CD4-positive, alpha-beta T cell treated with Interleukin-15 for 4 hours (primary cell): ENCODE data around the gene ACIN1.
"Not testable (repeated sequence)": the region's sequence is repeated elsewhere in the genome, so short reads cannot be mapped to it uniquely, and the experiment has no call there.

ENCODE experiments used
- DNase-seq: peaks from one replicate; pipeline ENCODE4 v3.0.0-alpha.2; 2020; ENCODE audit warnings: low spot score

The ACIN1 gene

DNA sequence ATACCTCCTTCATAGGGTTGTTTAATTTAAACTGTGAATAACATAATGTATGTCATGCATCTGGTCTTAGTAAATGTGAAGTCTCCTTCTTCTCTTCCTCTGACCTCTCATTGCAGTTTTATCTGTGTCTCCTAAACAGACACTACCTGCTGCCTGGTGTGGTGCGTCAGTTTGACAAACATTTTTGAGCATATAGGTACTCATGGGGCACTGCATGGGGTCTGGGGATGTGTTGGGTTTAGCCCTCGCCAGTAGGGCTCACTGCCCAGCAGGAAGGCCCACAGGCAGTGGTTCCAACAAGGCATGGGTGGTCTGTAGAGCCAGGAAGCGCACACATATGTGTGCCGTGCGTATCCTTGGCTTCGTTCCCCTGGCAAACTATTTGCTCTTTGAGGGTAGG lies 27.1 kb upstream of the ACIN1 start:
- no peak for DNase-seq

DNA sequence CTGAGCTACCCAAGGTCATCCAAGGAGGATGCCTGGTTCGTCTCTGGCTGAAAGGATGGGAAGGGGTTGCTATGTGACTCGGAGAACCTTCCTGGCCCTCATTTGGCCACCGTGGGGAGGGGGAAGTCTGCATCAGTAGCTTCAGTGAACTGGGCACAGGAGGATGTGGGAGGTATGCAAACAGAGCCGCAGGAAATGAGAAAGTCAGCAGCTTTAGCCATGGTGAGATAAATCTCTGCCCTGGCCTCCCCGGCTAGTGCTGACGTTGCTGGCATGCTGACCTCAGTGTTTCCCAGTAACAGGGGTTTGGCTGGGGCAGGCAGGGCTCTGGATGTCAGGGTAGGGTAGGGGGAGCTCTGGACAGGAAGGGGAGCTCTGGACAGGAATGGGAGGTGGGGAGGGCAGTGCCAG lies 26.4 kb upstream of the ACIN1 start:
- DNase-seq = no peak

DNA sequence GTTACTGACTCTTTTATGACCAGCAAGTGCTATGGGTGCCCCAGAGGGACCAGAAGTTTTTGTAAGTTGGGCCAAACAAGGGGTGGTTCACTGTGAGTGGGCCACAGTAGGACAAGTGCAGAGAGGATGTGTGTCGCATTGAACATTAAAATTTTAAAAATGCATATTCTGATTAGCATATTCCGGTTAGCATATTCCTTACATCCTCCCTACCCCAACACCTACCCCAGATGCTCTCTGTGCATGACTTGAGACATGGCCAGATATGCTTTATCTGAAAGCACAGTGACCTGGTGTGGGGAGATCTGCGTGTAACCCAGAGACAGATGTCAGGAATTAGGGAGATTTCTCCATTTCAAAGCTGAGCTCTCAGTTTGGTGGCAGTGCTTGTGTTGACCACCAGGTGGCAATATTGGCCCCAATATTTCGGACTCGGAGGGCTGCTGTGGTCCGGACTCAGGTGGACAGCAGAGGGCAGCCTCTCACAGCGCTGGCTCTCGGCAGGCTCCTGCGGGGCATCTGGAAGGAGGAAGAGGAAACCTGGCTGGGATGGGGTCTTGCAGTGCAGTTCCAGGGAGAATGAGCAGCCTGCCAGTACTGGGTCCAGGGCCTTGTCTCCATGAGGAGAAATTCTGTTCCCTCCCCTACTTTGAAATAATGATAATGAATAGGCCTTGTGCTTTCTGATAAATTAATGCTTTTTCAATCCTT lies 25.8 kb upstream of the ACIN1 start:
- DNase-seq = peak; percentile 82

DNA sequence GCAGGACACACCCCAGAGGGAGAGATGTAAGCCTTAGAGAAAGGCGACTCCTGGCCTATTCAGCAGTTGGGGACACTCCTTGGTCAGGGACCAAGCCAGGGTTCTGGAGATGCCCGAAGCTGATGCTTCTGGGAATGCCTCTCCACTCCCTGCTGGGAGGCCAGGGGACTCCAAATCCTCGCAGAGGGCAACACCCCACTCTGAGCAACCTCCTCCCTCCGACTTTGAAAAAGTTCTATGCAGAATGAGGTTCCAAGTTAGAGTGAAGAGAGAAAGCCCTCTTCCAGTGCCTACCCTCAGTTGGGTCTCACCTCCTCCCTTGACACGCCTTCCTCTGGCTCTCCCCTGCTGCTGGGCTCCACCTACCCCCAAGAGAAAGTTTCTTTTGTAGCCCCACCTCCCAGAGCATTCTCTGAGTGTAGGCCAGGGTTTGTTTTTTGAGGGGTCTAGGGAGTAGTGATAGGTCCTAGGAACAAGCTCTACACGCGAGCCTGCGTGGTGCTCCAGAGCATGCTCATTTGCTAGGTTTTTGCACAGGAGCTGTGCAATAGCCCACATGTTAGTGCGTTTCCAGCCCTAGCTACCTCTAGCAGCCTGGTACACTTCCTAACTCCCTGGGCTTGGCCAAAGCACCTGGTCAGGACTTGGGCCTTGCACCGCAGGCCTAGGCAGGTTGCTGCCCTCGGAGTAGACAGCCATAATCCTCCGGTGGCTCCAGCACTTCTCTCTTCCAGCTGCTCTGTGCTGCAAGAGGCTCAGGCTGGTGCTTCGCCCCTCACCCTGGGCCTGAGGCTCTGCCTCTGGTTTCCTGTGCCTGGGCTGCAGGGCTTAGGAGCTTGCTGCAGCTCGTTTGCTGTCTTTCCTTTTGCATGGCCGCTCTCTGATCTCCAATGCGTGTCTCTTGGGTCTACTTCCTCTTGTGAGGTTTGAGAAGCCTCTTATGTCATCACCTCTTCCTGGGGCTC lies 24.7 kb upstream of the ACIN1 start:
- peak; percentile 14 for DNase-seq

DNA sequence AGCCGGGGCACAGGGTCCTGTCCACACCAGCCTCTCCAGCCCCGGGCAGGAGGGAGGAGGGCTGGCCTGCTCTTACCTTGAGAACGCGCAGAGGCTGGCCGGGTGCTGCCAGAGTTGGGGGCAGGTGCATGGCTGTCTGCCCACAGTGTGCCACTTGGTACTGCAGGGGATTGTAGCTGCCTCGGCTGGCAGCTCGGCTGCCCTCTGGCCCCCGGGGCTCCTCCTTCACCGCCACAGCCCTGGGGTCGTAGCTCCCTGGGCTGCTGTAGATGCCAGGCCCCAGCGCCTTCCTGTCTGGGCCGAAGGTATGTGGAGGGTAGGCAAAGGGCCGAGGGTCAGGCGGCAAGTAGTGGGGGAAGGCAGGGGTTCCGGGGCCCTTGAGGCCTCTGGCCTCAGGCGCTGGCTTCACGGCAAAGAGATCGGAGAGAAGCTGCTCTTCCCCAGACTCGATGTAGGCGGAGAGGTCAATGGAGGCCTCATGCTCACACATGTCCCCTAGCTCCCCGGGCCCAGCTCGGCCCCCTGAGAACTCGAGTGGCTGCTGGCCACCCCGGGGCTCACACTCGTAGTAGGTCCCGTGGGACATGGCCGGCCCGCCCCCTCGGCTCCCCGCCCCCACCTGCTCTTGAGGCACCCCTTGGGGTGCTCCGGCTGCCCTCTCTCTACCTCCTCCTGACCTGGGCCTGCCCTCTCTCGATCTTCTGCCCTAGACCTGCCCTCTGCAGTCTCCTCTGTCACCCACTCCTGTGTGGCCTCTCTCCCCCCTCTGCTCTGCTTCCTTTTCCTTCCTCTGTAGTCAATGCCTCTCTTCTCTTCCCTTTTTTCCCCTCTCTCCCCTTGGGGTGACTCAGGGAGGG lies 23.8 kb upstream of the ACIN1 start, which contains the start of gene CEBPE:
CEBPE (minus strand) TSS at position 750 of the 857 bp plus-strand sequence; CDS start at position 586, 164 bp downstream.
- DNase-seq = no peak

DNA sequence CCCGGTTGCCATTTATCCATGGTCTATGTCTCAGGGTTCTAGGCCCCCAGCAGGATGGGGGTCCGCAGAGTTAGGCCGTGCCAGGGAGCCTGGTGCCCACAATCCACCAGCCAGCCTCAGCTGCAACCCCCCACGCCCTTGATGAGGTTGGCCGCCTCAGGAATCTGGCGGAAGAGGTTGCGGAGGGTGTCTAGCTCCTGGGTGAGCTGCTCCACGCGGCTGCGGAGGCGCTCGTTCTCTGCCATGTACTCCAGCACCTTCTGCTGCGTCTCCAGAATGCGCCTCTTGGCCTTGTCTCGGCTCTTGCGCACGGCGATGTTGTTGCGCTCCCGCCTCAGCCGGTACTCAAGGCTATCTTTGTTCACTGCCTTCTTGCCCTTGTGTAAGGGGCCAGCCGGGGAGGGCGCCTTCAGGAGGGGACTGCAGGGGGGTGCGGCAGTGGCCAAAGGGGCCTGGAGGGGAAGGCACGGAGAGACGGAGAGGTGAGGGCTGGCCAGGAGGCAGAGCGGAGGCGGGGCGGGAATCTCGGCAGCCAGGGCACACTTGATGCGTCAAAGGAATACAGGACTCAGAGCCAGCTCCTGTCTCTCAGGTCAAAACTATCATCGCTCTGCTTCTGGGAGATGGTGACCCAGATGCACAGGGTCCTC lies 22.6 kb upstream of the ACIN1 start:
- no peak for DNase-seq

DNA sequence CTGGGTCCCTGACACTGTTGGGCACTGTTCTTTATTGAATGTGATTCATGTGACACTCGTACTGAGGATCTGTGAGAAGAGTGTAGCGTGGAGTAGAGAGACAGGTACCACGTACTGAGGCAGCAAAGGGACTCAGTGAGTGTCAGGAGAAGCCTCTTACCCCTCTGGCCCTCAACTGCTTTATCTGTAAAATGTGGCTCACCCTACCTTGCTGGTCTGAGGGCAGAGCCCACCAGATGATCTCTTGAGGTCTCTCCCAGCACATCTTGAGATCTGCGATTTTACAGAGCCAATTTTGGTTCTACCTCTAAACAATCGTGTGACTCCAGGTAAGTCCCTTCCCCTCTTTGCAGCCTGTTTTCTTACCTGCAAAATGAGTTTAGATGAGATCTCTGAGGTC lies 21.0 kb upstream of the ACIN1 start:
- DNase-seq = no peak

DNA sequence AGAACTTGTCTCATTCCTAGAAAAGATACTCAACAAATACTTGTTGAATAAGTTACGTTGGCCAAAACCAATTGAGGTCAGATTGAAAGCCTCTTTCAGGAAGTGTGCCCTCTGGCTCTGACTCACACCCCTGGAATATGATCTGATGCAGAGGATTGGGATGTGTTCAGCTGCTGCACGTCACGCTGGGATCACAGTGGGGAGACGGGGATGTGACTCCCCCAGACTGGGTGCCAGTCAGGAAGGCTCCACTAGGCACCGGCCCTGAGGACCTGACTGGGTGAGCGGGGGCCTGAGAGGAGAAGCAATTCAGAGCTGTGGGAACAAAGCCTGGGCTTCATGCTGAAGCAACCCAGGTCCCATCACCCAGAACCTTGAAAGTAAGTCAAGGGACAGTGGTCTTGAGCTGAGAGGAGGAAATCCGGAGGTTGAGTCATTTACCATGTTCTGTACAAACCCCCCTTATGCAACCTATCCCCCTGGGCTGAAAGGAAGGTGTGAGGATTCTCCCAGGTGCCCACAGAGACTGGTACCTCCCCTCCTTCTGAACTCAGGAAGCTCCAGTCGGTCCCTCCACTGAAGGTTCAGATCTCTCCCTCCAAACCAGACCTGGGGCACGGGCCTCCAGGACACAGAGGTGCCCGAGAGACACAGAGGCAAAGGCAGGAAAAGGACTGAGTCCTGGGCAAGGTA lies 20.2 kb upstream of the ACIN1 start:
- DNase-seq = no peak

DNA sequence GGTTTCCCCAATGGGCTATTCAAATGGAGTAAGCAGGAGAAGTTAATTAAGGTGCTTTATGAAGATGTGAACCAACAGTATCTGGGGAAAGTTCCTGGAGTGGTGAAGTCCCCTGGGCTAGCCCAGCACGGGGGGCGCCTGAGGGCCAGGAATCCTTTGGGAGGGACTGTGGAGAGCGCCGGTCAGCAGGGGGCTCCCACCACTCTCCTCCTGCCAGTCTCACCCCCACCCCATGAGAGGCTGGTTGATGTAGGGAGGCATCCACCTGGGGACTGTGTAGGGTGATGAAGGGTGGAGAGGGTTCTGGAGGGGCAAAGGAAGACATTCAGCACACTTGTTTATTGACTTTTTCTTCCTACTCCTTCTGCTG lies 19.7 kb upstream of the ACIN1 start:
- DNase-seq = no peak

DNA sequence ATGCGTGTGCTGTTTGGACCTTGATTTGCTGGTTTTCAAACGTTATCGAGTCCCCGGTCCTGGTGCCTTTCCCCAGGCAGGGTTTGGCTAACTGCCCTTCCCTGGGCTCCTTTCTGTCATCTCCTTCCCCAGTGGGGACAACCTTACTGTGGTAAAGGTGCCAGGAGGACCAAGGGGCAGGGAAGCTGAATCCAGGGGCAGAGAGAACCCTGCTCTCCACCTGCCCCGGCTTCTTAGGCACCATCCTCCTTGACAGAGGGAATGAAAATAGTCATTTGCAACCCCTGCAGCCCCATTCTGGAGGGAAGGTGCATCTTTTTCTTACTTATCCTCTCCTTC lies 19.2 kb upstream of the ACIN1 start:
- no peak for DNase-seq

DNA sequence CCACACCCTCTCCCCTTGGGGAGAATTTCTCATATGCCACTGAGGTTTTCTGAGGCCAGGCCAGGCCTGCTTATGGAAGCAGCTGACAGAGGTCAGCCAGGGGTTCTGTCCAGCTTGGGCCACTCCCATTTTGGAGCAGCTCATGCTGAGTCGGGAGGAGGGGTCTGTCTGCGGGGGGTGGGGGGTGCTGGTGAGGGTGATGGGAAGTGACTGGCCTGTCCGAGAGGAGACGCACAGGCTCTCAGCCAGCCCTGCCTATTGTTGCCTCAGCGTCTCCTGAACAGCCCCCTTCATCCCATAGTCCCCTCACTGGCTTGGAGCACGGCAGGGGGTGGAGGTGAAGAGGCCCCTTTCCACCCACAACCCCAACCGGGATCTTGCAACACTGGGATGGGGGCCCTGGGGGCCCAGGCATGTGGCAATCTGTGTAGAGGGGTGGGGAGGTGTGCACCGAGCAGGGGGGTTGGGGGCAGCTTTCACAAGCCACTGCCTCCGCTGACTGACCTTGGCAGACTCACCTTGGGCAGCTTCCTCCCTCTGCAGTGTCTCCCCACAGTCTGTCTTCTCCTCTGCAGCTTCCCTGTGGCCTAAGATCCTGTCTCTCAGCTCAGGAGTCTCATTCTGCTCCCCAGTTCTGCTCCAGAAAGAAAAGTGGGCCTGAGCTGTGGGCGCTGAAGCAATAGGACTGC lies 18.6 kb upstream of the ACIN1 start:
- no peak for DNase-seq

DNA sequence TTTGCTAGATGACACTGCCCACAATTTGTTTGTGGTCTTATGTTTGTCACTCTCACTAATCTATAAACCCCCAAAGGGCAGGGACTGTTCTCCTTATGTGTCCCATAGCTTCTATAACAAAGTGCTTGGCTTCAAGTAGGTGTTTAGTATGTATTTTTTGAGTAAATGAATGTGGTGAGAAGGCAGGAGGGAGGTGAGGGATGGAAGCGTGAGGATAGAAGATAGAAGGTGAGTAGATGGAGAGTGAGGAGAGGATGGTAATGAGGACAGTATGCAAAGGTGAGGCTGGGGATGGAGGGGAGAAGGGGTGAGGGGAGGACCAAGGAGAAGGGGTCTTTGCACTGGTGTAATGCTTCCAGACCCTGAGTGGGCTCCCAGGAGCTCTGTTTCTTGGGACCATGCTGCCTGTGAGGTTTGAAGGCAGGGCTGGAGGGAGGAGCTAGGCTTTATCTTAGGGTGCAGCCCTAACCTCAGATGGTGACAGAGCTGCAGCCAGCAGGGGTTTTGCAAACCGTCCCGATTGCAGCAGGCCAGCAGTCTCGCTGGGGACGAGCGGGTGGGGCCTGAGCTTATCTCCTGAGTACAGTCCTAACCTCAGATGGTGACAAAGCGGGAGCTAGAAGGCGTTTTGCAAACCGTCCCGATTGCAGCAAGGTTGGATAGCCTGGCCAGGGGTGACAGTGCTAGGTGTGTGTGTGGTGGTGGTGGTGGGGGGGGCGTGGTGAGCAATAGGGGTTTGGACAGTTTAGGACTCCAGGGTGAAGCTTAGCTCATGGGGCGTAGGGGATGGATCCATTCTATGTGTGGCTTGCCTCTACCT lies 17.6 kb upstream of the ACIN1 start:
- DNase-seq = no peak

DNA sequence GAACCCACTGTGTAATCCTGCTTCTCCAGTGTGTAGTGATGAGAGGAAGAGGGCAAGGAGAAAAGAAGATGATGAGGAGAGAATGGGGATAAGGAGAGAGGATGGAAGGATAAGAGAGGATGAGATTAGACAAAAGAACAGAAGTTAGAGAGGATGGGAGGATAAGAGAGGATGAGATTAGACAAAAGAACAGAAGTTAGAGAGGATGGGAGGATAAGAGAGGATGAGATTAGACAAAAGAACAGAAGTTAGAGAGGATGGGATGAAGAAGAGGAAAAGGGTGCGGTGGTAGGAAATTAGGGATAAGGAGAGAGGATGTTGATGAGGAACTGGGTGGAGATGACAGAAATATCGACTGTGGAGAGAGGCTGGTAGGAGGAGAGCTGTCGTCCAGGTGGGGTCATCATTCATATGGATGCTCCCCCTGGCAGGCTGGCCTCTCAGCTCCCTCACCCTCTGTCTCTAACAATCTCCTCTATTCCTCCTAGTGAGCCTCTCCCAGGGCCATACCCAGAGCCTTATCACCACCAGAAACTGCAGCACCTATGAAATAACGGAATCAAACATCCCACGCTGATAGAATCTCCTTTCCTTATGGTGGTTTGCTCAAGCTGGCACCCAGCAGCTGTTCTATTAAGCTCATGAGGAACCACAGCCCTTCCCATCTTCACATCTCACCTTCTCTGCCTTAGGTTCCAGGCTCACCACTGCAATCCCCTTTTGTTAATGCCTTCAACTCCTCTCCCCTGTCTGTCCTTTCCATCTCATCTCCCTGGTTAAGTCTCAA lies 15.8 kb upstream of the ACIN1 start:
- DNase-seq = no peak

DNA sequence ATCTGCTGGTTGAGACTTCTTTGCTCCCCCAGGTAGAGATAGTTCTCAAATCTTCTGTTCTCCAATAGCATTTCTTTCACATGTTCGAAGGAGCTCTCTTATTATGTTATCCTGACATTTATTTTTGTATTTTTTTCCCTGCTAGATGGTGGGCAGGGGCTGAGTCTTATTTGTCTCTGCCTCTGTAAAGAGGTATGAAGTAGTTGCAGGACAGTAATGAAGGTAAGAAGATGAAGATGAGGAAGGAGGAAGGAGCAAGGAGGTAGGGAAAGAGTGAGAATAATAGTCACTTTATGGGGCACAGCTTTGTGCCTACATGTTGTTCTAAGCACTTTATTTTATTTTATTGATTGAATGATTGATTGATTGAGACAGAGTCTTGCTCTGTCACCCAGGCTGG lies 14.8 kb upstream of the ACIN1 start:
- no peak for DNase-seq

DNA sequence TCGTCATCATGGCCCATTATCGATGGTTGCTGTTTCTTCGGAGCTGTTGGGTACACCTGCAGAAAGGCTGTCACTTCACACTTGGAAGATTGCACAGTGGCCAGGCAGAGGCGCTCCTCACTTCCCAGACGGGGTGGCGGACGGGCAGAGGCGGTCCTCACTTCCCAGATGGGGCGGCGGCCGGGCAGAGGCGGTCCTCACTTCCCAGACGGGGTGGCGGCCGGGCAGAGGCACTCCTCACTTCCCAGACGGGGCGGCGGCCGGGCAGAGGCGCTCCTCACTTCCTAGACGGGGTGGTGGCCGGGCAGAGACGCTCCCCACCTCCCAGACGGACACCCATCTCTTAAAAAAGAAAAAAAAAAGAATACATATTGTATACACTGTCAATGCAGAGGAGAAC lies 13.2 kb upstream of the ACIN1 start:
- DNase-seq = not testable (repeated sequence)

DNA sequence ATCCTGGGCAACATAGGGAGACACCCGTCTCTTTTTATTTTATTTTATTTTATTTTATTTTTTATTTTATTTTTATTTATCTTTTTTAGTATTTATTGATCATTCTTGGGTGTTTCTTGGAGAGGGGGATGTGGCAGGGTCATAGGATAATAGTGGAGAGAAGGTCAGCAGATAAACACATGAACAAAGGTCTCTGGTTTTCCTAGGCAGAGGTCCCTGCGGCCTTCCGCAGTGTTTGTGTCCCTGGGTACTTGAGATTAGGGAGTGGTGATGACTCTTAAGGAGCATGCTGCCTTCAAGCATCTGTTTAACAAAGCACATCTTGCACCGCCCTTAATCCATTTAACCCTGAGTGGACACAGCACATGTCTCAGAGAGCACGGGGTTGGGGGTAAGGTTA lies 12.7 kb upstream of the ACIN1 start:
- not testable (repeated sequence) for DNase-seq

DNA sequence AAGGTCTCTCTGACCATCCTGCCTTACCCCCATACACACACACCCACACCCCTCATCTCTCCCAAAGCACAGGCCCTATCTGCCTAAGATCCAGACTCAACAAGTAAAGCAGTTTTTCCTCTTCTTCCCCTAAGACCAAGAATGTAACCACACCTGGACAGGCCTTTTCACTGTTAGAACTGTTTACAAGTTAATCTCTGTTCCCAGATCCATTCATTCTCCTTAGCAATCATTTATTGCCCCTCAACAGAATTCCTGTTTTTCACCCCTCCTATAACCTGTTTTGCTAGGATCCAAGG lies 11.8 kb upstream of the ACIN1 start:
- DNase-seq = no peak

DNA sequence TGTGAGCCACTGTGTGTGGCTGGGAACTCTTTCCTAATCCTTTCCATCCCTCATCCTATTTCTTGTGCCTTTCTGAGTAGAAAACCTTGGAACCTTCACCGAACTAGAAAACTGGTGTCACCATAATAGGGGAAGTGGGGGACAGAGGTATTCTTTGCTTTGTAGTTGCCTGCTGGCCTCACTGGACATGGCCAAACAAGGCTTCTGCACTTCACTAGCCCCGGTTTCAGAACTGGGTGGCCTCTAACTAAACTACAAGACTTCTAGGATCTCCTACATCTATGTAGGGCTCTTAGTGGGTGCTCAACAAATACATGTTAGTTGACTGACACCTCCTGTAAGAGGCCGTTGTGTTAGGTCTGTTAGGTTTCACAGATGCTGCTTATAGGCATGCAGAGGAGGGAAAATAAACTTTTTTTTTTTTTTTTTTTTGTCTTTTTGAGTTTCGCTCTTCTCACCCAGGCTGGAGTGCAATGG lies 10.4 kb upstream of the ACIN1 start:
- no peak for DNase-seq
